Heart left ventricle (tissue), 13 donors: Measurements from ENCODE around the gene AFAP1.

ENCODE experiments used
- CTCF ChIP-seq, 12 donors: fragments of 200-600 bp; sonication (generic) in 4 of 12; IDR thresholded peaks; one replicate each; pipeline versions ENCODE4 v1.5.0 to v1.8.0; 2018 to 2022; ENCODE audit warnings: antibody characterized with exemption in 12 of 12, mild to moderate bottlenecking in 5 of 12
- POLR2A ChIP-seq, 2 donors: fragments of 450-650 bp; IDR thresholded peaks; one replicate each; pipeline ENCODE4 v1.6.1; 2017; ENCODE audit warnings: antibody characterized with exemption in 2 of 2, mild to moderate bottlenecking in 2 of 2, moderate library complexity in 2 of 2
- donor health status: ischemic (EF 13 %, LVEDD 7.1; RV severe dilation, severe dysfunction).
- donor health status: DM: no; HTN: yes; CAD: no.
- donor health status: DM: no; HTN: no; CAD: no.
- donor health status: ischemic (EF 25% LVEDD 6.9; RV normal size, moderate dysfunction).
- donor health status: ischemic (EF 25% LVEDD 5.7; RV mildly dilated, moderate dysfunction).
- donor health status: ischemic (EF 35%, LVEDD 5.7; RV mildly dilated, moderate dysfunction).
- donor health status: nonischemic (EF 11% LVEDD 7.7; RV severe dilation, severe dysfunction).
- donor health status: DM: yes; HTN: yes; CAD: no.
- donor health status: PGD.
- donor health status: ischemic (EF 29% LVEDD 5.4; RV normal size, mild dysfunction).
- donor health status: nonischemic (EF 23%, LVEDD 6.1; RV moderate dilation, normal function).

- TF ChIP-seq CTCF (IDR thresholded peaks at IDR 0.05) (no peak), POLR2A (IDR thresholded peaks at IDR 0.05) (no peak)
Observed at GRCh38 chr4:7817877-7818398, 121.7 kb downstream of the AFAP1 start.
